IPS-NIHi7 (cell line): ENCODE results near the gene SPATS2L.

ENCODE experiments used
- DNase-seq: peaks from one replicate; pipeline ENCODE4 v3.0.0; 2012; ENCODE audit warnings: mixed read lengths; ENCODE audit errors: extremely low spot score

The SPATS2L gene

GRCh38 chr2:200376513-200377354, 70.2 kb downstream of the SPATS2L start:
- DNase-seq, result no peak

- peak; percentile 24 for DNase-seq
These were observed 71.2 kb downstream of the SPATS2L start for GRCh38 chr2:200377355-200378336.

- DNase-seq, result no peak
These were observed 72.3 kb downstream of the SPATS2L start for GRCh38 chr2:200378652-200379290.

GRCh38 chr2:200379481-200380090, 73.1 kb downstream of the SPATS2L start:
- DNase-seq, result no peak

- no peak for DNase-seq
These were observed 73.6 kb downstream of the SPATS2L start for GRCh38 chr2:200380091-200380561.

- DNase-seq, result no peak
These were observed 74.5 kb downstream of the SPATS2L start for GRCh38 chr2:200380833-200381542.

GRCh38 chr2:200382874-200383273, 76.4 kb downstream of the SPATS2L start:
- DNase-seq, result peak; percentile 28

GRCh38 chr2:200383380-200384110, 77.1 kb downstream of the SPATS2L start:
- peak; percentile 21 for DNase-seq

GRCh38 chr2:200385063-200385635, 78.7 kb downstream of the SPATS2L start:
- DNase-seq, result no peak

GRCh38 chr2:200393191-200393590, 86.7 kb downstream of the SPATS2L start:
- DNase-seq, result no peak

GRCh38 chr2:200394045-200394444, 87.6 kb downstream of the SPATS2L start:
- no peak for DNase-seq

- DNase-seq, result no peak
These were observed 90.3 kb downstream of the SPATS2L start for GRCh38 chr2:200396781-200397242.

- DNase-seq, result no peak
These were observed 91.3 kb downstream of the SPATS2L start for GRCh38 chr2:200397785-200398184.

- no peak for DNase-seq
These were observed 92.6 kb downstream of the SPATS2L start for GRCh38 chr2:200399046-200399445.

- no peak for DNase-seq
These were observed 93.1 kb downstream of the SPATS2L start for GRCh38 chr2:200399636-200400035.

GRCh38 chr2:200403814-200404213, 97.3 kb downstream of the SPATS2L start:
- no peak for DNase-seq

- DNase-seq, result no peak
These were observed 98.1 kb downstream of the SPATS2L start for GRCh38 chr2:200404615-200405014.

- DNase-seq, result no peak
These were observed 99.3 kb downstream of the SPATS2L start for GRCh38 chr2:200405599-200406298.

GRCh38 chr2:200406379-200406778, 99.9 kb downstream of the SPATS2L start:
- no peak for DNase-seq
